OCI-LY7 (cell line): Measurements from ENCODE around the gene GPR75. TPM values are rescaled to one million over a fixed set of nuclear protein-coding genes. Genes with fewer than 3 reads are reported as not detected.

Experiments
- BruUV-seq: library from RNA; stranded (reverse); fragments of 400-500 nt; replicated peaks from 2 replicates; lab custom pipeline; 2021; lab: Mats Ljungman, UMichigan
- CTCF ChIA-PET: fragments of 300-600 bp; sonication (Branson Sonifier 250); formaldehyde crosslinking; loops from one replicate; lab custom pipeline; 2022; ENCODE audit warnings: antibody characterized with exemption; ENCODE audit not compliant: unreplicated experiment; lab: Charles Lee
- POLR2A ChIA-PET: fragments of 300-600 bp; sonication (Branson Sonifier 250); formaldehyde crosslinking; loops from one replicate; lab custom pipeline; 2022; ENCODE audit warnings: antibody characterized with exemption; lab: Charles Lee
- DNase-seq: peaks from one replicate; pipeline ENCODE4 v3.0.0-alpha.2; 2015; ENCODE audit warnings: low spot score
- H2AFZ ChIP-seq: fragments of 200-600 bp; sonication (generic), shearing (Covaris generic); 2 replicates; pipeline ENCODE4 v1.6.1; 2014; ENCODE audit warnings: mild to moderate bottlenecking, antibody characterized with exemption, low read length, moderate library complexity
- H3K27ac ChIP-seq: fragments of 200-600 bp; sonication (generic); 2 replicates; pipeline ENCODE4 v1.5.1; 2014; ENCODE audit warnings: mixed run types, low read depth, mild to moderate bottlenecking, moderate library complexity, low read length, inconsistent platforms; ENCODE audit not compliant: poor library complexity, severe bottlenecking
- H3K36me3 ChIP-seq: fragments of 200-600 bp; sonication (generic); 2 replicates; pipeline ENCODE4 v1.6.1; 2014; ENCODE audit warnings: mild to moderate bottlenecking, antibody characterized with exemption, low read length, moderate library complexity, mixed read lengths; ENCODE audit not compliant: insufficient read depth
- H3K4me1 ChIP-seq: fragments of 200-600 bp; sonication (generic); 2 replicates; pipeline ENCODE4 v1.5.1; 2014; ENCODE audit warnings: mild to moderate bottlenecking, low read length; ENCODE audit not compliant: insufficient read depth, poor library complexity, severe bottlenecking
- H3K4me2 ChIP-seq: fragments of 200-600 bp; sonication (generic); 2 replicates; pipeline ENCODE4 v1.6.1; 2014; ENCODE audit warnings: mild to moderate bottlenecking, low read length
- H3K4me3 ChIP-seq: fragments of 200-600 bp; sonication (generic); 2 replicates; pipeline ENCODE4 v1.5.1; 2014; ENCODE audit warnings: mild to moderate bottlenecking, low read depth, low read length; ENCODE audit not compliant: poor library complexity, severe bottlenecking
- H3K79me2 ChIP-seq: fragments of 200-600 bp; sonication (generic); 2 replicates; pipeline ENCODE4 v1.6.1; 2016; ENCODE audit warnings: low read depth, mild to moderate bottlenecking, low read length, moderate library complexity, mixed read lengths; ENCODE audit not compliant: insufficient read depth
- H3K9me2 ChIP-seq: fragments of 200-600 bp; sonication (generic); 2 replicates; pipeline ENCODE4 v1.6.1; 2016; ENCODE audit warnings: mild to moderate bottlenecking, low read length, mixed read lengths; ENCODE audit not compliant: insufficient read depth
- H3K9me3 ChIP-seq: fragments of 200-600 bp; sonication (generic); 2 replicates; pipeline ENCODE4 v1.6.1; 2014; ENCODE audit warnings: mild to moderate bottlenecking, mixed run types, low read length, mixed read lengths
- H4K20me1 ChIP-seq: fragments of 200-600 bp; sonication (generic); 2 replicates; pipeline ENCODE4 v1.6.1; 2014; ENCODE audit warnings: mild to moderate bottlenecking, antibody characterized with exemption, low read length, moderate library complexity, mixed read lengths; ENCODE audit not compliant: insufficient read depth
- EZH2phosphoT487 ChIP-seq: fragments of 200-600 bp; sonication (generic); IDR thresholded peaks from 2 replicates; pipeline ENCODE4 v1.6.1; 2018; ENCODE audit warnings: low read depth, borderline replicate concordance, mild to moderate bottlenecking, mixed run types, antibody characterized with exemption, low read length, moderate library complexity, mixed read lengths
- intact Hi-C: fragments of 100-400 bp; cut with micrococcal nuclease; formaldehyde crosslinking; loops from one replicate; pipeline ENCODE4 v1.10.0; 2022; ENCODE audit not compliant: unreplicated experiment
- total RNA-seq, 2 experiments: library from RNA; depleted of rRNA in 1 of 2; stranded (reverse); fragments of >200 nt in 1 of 2; shearing (Covaris generic) in 1 of 2; gene quantifications; 2 replicates each; pipeline ENCODE4 v1.2.3, GENCODE V29; 2014 to 2022
- TF ChIP-seq, protein P1 (sequence below): fragments of 200-600 bp; sonication (generic); conservative IDR thresholded peaks from 2 replicates; pipeline ENCODE4 v1.5.1; 2014; ENCODE audit warnings: mild to moderate bottlenecking, antibody characterized with exemption, low read length, moderate library complexity, mixed read lengths

GPR75 gene
- total RNA-seq, 2 experiments from 2014 or later: 4.8 to 5.7 TPM

DNA sequence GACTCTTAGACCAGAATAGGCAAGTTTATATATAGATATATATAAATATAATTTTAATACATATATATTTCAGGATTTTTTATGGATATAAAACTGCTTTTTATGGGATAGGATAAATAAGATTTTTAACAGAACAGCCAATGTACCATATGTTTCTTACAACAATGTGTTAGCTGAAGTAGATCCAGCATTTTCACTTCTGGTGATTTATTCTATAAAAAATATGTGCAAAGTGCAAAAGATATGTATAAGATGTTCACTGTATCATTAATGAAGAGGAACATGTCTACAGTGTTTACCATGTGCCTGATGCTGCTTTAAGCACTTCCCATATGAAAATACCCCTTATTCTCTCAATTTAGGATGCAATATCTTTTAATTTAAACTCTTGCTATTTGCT, 22.2 kb upstream of the GPR75 start:
- ChIA-PET CTCF (no interaction called here), POLR2A (interaction anchor here (0.8 kb wide), 1 partner anchor 24 kb away, joined by 3 read pairs; no protein-coding TSS in a partner anchor)
- no TSS peak for BruUV-seq
- no peak for DNase-seq
- no peaks in the 10 kb centered on the region for H4K20me1 ChIP-seq
- TF ChIP-seq, protein P1, sequence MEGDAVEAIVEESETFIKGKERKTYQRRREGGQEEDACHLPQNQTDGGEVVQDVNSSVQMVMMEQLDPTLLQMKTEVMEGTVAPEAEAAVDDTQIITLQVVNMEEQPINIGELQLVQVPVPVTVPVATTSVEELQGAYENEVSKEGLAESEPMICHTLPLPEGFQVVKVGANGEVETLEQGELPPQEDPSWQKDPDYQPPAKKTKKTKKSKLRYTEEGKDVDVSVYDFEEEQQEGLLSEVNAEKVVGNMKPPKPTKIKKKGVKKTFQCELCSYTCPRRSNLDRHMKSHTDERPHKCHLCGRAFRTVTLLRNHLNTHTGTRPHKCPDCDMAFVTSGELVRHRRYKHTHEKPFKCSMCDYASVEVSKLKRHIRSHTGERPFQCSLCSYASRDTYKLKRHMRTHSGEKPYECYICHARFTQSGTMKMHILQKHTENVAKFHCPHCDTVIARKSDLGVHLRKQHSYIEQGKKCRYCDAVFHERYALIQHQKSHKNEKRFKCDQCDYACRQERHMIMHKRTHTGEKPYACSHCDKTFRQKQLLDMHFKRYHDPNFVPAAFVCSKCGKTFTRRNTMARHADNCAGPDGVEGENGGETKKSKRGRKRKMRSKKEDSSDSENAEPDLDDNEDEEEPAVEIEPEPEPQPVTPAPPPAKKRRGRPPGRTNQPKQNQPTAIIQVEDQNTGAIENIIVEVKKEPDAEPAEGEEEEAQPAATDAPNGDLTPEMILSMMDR: no peak
- no peak for TF ChIP-seq EZH2phosphoT487
- no peaks in the 10 kb centered on the region for H3K79me2 ChIP-seq
- H3K4me3 ChIP-seq: no peak overlapping the region
- H3K27ac ChIP-seq: no peak overlapping the region
- no peaks in the 10 kb centered on the region for H3K9me2 ChIP-seq
- H3K4me2 ChIP-seq: no peak overlapping the region
- H3K36me3 ChIP-seq: peaks cover 95% of the 10 kb centered on the region
- intact Hi-C loops: no loop called here
- H3K4me1 ChIP-seq: no peaks in the 10 kb centered on the region
- H2AFZ ChIP-seq: no peak overlapping the region
- H3K9me3 ChIP-seq: no peaks in the 10 kb centered on the region

DNA sequence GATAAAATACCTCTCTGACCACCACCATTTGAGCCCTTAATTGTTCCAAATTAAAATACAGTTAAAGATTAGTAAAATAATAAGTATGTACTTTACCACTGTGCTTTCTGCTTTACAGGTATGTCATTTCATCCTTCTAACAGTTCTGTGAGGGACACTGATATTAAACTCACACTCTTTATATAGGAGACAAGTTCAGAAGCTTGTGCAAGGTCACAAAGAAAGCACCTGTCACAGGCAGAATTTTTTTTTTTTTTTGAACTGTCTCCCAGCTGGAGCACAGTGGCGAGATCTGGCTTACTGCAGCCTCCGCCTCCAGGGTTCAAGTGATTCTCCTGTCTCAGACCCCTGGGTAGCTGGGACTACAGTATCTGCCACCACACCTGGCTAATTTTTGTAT, 21.6 kb upstream of the GPR75 start:
- no TSS peak for BruUV-seq
- Histone ChIP-seq H3K79me2 (no peaks in the 10 kb centered on the region), H3K9me3 (no peaks in the 10 kb centered on the region), H3K9me2 (no peaks in the 10 kb centered on the region), H4K20me1 (no peaks in the 10 kb centered on the region), H2AFZ (no peak overlapping the region), H3K36me3 (peaks cover 92% of the 10 kb centered on the region), H3K4me3 (no peak overlapping the region), H3K4me1 (no peaks in the 10 kb centered on the region), H3K27ac (no peak overlapping the region), H3K4me2 (no peak overlapping the region)
- no peak for DNase-seq
- TF ChIP-seq EZH2phosphoT487: no peak
- TF ChIP-seq, protein P1: no peak
- intact Hi-C loops: no loop called here
- ChIA-PET POLR2A (no interaction called here), CTCF (no interaction called here)

DNA sequence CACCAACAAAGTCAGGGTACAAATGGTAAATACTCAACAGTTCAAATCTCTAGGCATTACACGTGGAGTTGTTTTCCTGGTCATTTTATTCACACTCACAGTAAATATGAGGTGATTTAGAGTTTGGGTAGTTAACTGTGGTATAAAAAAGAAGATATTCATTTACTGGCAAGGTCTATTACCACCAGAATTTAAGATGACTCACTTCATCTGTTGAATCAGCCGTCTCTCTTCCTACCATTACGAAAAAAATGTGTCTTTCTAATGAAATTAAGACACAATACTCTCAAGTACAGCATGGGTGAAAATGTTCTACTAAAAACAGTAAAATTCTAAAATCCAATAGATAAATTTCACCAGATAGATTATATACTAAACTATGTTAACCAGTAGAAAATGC, 21.0 kb upstream of the GPR75 start:
- intact Hi-C loops: no loop called here
- no peaks in the 10 kb centered on the region for H3K9me3 ChIP-seq
- ChIA-PET POLR2A (no interaction called here), CTCF (no interaction called here)
- TF ChIP-seq, protein P1: no peak
- TF ChIP-seq EZH2phosphoT487: no peak
- no peaks in the 10 kb centered on the region for H4K20me1 ChIP-seq
- H3K4me1 ChIP-seq: no peaks in the 10 kb centered on the region
- no peak overlapping the region for H3K27ac ChIP-seq
- no peak for DNase-seq
- no peak overlapping the region for H3K4me3 ChIP-seq
- no peaks in the 10 kb centered on the region for H3K79me2 ChIP-seq
- no peaks in the 10 kb centered on the region for H3K9me2 ChIP-seq
- no TSS peak for BruUV-seq
- H3K4me2 ChIP-seq: no peak overlapping the region
- H2AFZ ChIP-seq: no peak overlapping the region
- H3K36me3 ChIP-seq: peaks cover 92% of the 10 kb centered on the region
